GM12892 (cell line): ENCODE results near the gene GALNT13.

Source experiments
- DNase-seq: peaks from one replicate; pipeline ENCODE4 v3.0.0; 2011; ENCODE audit not compliant: insufficient read length
- FAIRE-seq: peaks from 2 replicates; lab custom pipeline; 2011; peaks lifted over from hg19 to GRCh38; lab: Jason Lieb, UNC
- POLR2A ChIP-seq: IDR thresholded peaks from 2 replicates; pipeline ENCODE4 v1.6.1; 2011; ENCODE audit warnings: low read depth, low read length, control low read depth
- POLR2AphosphoS5 ChIP-seq: IDR thresholded peaks from 2 replicates; pipeline ENCODE4 v1.6.1; 2011; ENCODE audit warnings: low read depth, low read length, control low read depth
- TAF1 ChIP-seq: IDR thresholded peaks from 2 replicates; pipeline ENCODE4 v1.6.1; 2011; ENCODE audit warnings: low read depth, mild to moderate bottlenecking, control low read depth, low read length, borderline replicate concordance

The GALNT13 gene

GRCh38 chr2:154392256-154392655 lies 520.5 kb downstream of the GALNT13 start:
- TF ChIP-seq POLR2A (no peak), TAF1 (no peak), POLR2AphosphoS5 (no peak)
- FAIRE-seq (no peak), DNase-seq (no peak)

- FAIRE-seq: no peak
- TF ChIP-seq POLR2A (no peak), TAF1 (no peak), POLR2AphosphoS5 (no peak)
These were observed 522.9 kb downstream of the GALNT13 start for GRCh38 chr2:154394600-154394999.

GRCh38 chr2:154400563-154401290 lies 529.0 kb downstream of the GALNT13 start:
- DNase-seq (no peak), FAIRE-seq (no peak)
- TF ChIP-seq POLR2AphosphoS5: no peak
- no peak for TF ChIP-seq TAF1
- no peak for TF ChIP-seq POLR2A

More at GRCh38 chr2:154394600-154394999, 522.9 kb downstream of the GALNT13 start:
- DNase-seq: no peak

GRCh38 chr2:154402213-154402612 lies 530.5 kb downstream of the GALNT13 start:
- FAIRE-seq (no peak), DNase-seq (no peak)
- TF ChIP-seq POLR2A (no peak), POLR2AphosphoS5 (no peak), TAF1 (no peak)

DNA sequence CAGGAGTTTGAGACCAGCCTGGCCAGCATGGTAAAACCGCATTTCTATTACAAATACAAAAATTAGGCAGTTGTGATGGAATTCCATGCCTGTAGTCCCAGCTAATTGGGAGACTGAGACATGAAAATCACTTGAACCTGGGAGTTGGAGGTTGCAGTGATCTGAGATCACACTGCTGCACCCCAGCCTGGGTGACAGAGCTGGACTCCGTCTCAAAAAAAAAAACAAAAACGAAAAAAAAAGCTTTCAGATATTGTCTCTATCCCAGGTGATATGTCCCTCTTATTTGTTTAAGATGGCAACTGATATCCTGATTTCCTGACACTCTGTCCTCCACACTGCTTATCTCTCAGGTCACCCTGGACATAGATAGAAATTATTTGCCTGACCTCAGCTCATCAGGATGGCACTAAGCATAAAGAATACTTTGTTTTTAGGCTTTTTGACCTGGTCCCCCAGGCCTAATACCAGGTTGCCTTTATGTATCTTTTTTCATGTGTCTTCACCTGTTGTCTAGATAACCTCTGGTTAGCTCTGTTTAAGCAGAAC lies 531.6 kb downstream of the GALNT13 start:
- FAIRE-seq (no peak), DNase-seq (no peak)
- no peak for TF ChIP-seq POLR2A
- no peak for TF ChIP-seq TAF1

- no peak for DNase-seq
- no peak for TF ChIP-seq TAF1
- TF ChIP-seq POLR2A: no peak
- TF ChIP-seq POLR2AphosphoS5: no peak
- no peak for FAIRE-seq
These were observed 537.1 kb downstream of the GALNT13 start for GRCh38 chr2:154408786-154409185.

DNA sequence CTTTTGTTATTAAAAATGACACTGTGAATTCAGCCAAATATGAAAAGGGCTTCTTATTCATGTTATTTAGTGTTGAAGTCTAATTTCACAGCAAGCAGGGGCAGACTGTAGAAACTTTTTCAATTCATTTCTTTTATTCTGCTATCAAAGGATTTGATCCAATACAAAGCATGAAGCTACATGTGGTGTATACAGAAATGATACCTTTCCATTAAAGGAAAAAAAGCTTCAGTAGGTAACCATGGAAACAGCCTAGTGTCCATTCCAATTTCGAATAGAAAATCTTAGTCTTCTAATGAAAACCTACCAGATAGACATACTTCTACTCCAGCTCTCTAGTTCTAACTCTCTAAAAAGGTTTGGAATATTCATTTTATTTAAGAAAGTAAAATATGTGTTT lies 550.5 kb downstream of the GALNT13 start:
- FAIRE-seq (no peak), DNase-seq (no peak)
- no peak for TF ChIP-seq POLR2A
- no peak for TF ChIP-seq TAF1
- TF ChIP-seq POLR2AphosphoS5: no peak

DNA sequence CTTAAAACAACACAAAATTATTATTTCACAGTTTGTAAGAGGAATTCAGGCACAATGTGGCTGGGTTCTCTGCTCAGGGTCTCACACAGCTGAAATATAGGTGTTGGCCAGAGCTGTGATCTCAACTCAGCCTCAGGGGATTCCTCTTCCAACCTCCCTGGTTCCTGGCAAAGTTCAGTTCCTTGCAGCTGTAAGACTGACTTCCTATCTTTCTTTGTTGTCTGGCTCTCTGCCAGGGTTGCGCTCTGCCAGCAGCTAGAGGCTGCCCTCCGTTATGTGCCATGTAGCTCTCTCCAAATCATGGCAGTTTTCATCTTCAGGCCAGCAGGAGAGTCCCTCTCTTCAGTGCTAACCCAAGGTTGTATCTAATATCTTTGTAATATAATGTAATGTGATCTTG lies 554.3 kb downstream of the GALNT13 start:
- DNase-seq (no peak), FAIRE-seq (no peak)
- TF ChIP-seq TAF1 (no peak), POLR2A (no peak), POLR2AphosphoS5 (no peak)

- no peak for DNase-seq
- TF ChIP-seq POLR2A: no peak
- no peak for TF ChIP-seq TAF1
- TF ChIP-seq POLR2AphosphoS5: no peak
- no peak for FAIRE-seq
These were observed 555.7 kb downstream of the GALNT13 start for GRCh38 chr2:154427453-154427852.

DNA sequence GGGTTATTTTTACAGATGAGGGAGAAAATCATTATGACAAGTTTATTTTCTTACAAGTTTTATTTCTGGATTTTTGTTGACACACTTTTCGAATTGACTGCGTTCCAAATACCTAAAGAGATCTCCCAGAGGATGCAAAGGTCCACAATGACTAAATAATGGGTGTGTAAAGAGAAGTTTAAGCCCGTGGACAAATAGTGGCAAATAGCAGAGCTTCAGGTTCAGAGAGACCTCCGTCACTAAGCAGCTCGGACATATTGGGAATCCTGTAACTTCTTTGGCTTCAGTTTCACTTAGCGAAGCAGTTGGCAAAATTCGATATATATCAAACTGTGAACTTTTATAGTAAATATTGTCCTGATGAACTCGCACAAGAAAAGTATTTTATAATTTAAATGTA lies 556.3 kb downstream of the GALNT13 start:
- DNase-seq: no peak
- TF ChIP-seq TAF1 (no peak), POLR2AphosphoS5 (no peak), POLR2A (no peak)
- FAIRE-seq: no peak

- FAIRE-seq: no peak
- TF ChIP-seq POLR2AphosphoS5 (no peak), TAF1 (no peak), POLR2A (no peak)
- DNase-seq: no peak
These were observed 561.3 kb downstream of the GALNT13 start for GRCh38 chr2:154433010-154433409.

GRCh38 chr2:154437104-154437503 lies 565.4 kb downstream of the GALNT13 start:
- no peak for FAIRE-seq
- no peak for DNase-seq
- TF ChIP-seq TAF1: no peak
- TF ChIP-seq POLR2AphosphoS5: no peak
- no peak for TF ChIP-seq POLR2A

- DNase-seq (no peak), FAIRE-seq (no peak)
- TF ChIP-seq POLR2AphosphoS5 (no peak), TAF1 (no peak), POLR2A (no peak)
These were observed 567.4 kb downstream of the GALNT13 start for GRCh38 chr2:154439156-154439555.
